Measurements from ENCODE around the gene RFX4.
"Not testable (repeated sequence)": the region's sequence is repeated elsewhere in the genome, so short reads cannot be mapped to it uniquely, and the experiment has no call there.

The RFX4 gene

DNA sequence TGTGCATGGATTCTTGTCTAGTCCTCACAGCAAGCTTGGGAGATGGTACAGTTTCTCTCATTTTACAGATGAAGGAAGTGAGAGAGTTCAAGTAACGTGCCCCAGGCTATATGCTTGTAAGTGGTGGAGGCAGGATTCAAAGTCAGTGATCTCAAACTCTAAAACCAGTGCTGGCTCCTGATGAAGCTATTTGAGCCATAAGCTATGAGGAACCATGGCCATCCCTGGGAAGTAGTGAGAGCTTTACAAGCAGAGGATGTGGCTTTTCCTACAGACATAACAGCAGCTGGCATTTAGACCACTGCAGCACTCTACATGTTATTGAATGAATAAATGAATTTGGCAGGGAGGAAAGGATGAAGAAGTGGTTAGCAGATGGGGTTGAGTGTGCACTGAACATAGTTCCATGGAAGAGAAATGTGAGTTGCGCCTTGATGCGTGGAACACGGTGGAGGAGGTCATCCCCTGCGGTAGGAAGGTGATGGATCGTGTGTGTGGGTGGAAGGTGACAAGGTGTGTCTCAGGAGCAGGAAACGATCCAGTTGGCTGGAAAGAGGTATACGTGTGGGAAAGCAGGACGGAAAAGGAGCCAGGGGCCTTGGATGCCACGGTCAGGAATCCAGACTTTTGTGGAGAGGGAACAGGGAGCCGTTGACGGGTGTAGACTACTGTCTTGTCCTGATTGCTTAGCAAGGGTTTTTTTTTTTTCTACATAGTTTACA, 65.2 kb downstream of the RFX4 start:
- DNase-seq, result no peak

- no peak for DNase-seq
These were observed 65.9 kb downstream of the RFX4 start for GRCh38 chr12:106648736-106649135.

GRCh38 chr12:106651552-106651951, 68.7 kb downstream of the RFX4 start:
- DNase-seq, result no peak

DNA sequence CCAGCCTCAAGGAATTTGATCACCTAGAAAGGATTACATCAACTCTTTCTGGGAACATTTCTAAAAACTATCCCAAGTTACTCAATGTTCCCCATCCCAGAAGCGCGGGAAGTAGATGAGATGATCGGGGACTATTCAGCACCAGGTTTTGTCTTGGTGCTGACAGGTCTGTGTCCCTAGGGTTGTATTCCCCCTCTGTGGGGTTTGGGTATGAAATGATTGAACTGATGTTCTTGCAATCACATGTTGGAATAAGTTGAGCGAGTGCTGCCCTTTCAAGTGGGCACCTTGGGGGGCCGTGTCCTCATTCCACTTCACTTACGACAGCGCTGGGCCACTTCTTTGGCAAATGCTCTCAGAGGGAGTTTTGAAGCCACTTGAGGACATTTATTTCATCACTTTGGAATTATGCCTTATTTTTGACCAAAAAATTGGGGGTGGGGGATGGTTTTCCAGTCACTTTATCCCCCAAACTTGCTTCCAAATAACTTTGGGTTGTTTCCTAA, 69.8 kb downstream of the RFX4 start:
- no peak for DNase-seq

GRCh38 chr12:106655577-106655976, 72.8 kb downstream of the RFX4 start:
- DNase-seq, result no peak

DNA sequence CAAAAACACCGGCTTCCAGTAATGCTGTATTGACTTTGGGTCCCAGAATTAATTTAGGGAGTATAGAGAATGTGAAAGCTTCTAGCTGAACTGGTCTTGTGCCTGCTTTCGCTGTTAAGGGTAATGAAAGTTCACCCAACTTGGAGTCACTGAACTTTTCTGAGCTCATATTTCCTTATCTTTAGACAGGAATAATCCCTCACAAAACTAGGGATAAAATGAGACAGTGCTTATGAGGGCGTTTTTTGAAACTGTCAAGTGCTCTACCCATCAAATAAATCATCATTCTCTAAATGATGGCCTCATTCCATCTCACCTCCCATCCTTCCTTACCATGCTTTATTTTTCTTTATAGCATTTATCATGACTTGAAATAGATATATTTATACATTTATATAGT, 74.7 kb downstream of the RFX4 start:
- DNase-seq, result no peak

- no peak for DNase-seq
These were observed 80.6 kb downstream of the RFX4 start for GRCh38 chr12:106663385-106663784.

DNA sequence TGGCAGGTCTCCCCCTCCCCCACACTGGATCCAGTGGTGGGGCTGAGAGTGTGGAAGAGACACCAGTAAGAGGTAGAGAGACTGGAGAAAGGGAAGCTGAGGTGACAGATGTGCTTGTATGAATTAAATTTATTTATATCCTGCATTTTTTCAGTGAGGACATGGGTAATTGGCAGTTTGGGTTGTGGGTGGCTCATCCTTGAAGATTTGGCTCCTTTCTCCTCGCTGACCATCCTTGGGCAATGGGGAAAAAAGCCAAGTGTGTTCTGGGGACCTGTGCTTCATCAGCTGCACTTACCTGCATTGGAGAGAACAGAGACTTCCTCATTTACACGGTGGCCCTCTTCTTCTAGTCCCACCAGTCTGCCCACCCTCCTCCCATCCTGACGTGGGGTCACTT, 86.4 kb downstream of the RFX4 start:
- no peak for DNase-seq

DNA sequence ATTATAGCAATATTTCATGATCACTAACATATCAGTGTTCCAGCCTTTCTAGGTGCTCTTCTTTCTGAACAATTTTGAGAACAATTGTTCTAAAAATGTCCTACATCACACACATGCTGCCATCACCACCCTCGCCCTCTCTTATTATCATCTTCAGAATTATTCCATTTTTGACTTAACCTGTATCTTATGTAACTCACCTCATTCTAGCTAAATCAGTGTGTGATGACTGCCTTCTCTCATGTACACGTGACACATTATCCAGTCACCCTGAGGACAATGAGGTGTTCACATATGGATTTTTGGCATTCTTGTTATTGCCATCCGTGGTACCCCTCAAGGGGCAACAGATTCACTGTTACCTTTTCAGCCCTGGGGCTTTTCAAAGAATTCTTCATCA, 87.3 kb downstream of the RFX4 start:
- DNase-seq, result no peak

DNA sequence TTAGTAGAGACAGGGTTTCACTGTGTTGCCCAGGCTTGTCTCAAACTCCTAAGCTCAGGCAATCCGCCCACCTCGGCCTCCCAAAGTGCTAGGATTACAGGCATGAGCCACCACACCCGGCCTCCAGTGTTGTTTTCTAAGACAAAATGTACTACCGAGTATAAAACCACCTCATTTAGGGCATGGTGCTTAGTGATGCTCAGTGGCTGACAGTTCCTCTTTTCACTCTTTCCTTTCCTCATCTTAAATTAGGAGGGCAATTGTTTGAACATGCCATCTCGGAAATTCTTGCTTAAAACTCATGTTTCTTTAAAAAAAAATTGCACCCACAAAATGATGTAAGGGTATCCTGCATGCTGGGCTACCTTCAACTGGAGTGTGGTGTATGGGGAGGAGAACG, 89.0 kb downstream of the RFX4 start:
- no peak for DNase-seq

DNA sequence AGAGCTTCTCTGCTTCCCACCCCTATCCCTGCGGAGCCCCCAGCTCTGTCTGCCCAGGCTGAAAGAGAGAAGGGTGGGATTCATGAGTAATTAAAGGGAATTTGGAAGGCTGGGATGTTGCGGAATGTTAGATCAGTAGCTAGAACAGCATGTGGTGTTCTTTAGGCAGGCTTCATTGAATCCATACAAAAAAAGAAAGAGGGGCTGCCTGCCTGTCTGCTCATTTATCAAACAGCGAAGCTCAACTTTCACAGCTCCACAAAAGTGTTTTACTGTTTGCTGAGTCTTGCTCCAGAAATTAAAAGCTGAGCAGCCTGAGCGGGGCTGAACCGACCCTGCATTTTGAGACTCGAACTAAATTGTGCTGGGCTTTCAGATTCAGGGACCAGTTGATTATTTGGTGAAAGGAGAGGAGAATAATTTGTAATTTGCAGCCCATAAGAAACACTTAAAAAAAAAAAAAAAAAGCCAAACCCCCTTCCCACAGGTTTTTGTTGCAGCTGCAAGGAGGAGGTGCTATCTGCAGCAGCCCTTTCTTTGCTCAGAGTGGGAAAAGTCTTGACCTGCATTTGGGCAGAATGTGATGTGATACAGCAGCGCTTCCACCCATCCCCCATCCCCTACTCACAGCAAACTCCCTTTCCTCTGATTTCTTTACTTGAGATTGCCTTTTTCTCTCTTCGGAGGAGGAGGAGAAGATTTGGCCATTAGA, 89.7 kb downstream of the RFX4 start:
- DNase-seq, result no peak

DNA sequence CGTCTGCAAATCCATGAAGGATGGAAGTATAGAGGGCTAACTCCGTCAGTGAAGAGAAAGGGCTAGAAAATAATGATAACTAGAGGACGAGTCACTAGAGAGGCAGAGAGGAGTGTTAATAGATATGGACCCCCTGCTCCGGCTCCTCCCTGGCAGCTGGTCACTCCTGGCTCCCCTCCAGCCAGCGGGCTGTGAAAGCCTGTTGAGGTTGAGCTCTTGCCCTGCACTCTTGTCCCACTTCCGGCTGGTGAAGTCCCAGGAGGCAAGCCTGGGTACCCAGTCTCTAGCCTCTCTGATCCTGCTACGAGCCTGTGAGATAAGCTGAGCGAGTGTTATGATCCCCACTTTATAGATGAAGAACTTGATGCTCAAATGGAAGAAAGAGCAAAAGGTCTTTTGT, 90.3 kb downstream of the RFX4 start:
- no peak for DNase-seq

- no peak for DNase-seq
These were observed 93.0 kb downstream of the RFX4 start for GRCh38 chr12:106675651-106676435.

GRCh38 chr12:106679574-106679973, 96.8 kb downstream of the RFX4 start:
- DNase-seq, result no peak

DNA sequence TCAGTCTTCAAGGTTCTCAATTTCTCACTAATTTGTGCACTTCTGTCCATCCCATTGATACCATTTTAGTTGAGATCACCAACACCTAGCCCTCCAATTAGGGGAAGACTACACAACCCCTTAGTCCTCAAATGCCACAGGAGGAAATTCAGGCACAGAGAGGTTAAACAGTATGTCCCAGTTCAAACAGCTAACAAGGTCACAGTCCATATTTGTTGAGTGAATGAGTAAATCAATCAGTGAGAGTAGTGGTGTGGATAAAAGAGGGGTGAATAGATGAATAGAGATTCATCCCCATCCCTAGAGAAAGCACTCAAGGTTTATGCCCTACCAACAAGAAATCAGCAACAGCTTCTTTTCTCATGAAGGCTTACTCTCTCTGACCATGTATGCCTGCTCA, 97.5 kb downstream of the RFX4 start:
- no peak for DNase-seq

GRCh38 chr12:106681210-106681609, 98.4 kb downstream of the RFX4 start:
- no peak for DNase-seq

DNA sequence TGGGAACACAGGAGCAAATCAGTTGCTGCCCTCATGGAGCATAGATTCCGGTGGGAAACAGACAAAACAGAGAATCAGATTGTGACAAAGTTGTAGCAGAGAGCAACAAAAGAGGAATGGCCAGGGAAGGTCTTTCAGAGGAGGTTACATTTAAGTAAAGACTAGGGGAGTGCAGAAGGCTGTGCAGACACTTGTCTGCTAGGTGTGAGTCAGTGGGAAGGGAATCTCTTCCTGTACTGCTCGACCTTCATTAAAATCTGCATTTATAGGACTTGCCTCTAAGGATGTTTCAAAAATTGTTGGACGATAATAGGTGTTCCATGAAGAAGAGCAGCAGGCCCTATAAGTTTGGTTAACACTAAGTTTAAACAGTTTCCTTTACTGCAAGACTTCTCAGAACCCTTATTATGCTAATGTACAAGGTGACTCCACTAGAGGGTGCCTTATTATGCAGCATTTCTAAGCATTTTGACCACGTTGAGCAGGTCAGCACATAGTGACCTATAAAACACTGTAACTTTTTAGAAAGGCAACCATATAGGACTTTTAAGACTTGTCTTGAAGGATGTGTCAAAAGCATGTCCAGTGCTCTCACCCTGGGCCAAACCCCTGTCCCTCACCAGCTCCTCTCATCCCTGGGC, 99.9 kb downstream of the RFX4 start:
- DNase-seq, result no peak

DNA sequence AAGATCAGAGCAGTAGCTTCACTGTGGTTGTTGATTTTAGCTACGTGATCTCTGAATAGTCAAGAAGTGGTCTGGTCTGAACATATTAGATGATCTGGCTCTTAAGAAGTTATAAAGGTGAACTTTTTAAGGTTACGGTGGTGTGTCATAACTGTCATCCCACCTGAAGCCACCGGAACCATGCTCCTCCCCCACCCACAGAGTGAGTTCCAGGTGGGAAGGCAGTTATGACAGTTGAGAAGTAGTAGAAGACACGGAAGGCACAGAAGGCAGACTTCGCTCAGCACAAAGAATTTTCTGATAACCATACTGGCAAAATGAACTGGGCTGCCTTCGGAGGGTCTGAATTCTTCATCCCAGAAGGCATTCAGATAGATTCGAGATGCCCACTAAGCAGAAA, 101.7 kb downstream of the RFX4 start:
- no peak for DNase-seq

DNA sequence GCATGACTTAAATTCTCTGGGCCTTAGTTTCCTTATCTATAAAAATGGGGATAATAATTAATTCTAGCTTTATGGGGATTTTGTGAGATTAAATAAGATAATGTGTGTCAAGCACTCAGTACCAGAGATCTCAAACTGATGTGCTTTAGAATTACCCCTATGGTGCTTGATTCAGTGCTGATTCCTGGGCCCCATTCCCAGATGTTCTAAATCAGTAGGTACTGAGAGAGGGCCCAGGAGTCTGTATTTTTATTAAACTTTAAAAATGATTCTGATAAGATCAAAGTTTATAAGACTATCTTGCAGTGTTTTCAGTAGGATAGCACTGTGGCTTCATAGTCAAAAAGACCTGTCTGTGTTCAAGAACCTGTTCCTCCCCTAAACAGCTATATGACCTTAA, 102.6 kb downstream of the RFX4 start:
- no peak for DNase-seq

DNA sequence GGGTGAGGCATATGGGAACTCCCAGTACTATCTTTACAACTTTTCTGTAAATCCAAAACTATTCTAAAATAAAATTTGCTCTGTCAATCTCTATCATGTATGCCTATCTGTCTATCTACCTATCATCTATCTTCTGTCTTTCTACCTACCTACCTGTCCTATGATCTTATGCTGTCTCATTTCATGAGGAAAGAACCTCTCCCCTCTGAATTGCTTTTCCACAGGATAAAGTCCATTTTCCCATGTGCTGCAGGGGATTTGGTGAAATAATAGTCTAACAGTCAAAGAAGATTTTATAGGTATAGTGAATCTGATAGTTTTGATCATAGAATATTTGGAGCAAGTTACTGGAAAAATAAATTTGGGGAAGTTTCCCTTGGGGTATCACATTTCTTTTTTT, 104.9 kb downstream of the RFX4 start:
- no peak for DNase-seq

DNA sequence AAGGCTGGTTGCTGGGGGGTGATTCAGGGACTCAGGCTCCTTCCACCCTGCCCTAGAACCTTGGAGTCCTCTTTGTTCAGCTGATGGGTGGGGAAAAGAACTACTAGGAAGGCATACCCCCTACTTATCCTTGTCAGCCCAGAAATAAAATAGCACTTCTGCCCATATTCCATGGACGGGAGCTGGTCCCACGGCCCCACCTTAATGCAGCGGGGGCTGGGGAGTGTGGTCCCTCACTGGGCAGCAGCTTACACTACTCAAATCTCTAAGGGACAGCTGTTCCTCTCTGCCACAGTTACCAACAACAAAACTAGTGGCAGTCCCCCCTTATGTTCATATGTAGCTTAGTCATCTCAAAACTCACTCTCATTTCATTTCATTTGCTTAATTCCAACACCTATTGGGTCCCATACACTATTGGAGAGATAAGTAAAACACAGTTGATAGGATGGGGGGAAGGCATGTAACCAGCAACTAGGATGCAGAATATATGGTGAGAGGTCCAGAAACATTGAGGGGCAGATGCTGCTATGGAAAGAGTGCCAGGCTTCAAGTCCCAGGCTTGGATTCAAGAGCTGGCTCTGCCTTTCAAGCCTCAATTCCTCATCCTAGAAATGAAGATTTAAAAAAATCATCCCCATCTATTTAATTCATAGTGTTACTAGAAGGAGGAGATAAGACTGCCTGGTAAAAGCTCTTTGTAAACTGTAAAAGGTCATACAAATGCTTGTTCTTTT, 107.9 kb downstream of the RFX4 start:
- no peak for DNase-seq

- DNase-seq, result not testable (repeated sequence)
These were observed 109.2 kb downstream of the RFX4 start for GRCh38 chr12:106692033-106692432.
